Chondrocyte (in vitro differentiated cells): ENCODE data around the gene S100PBP. TPM values are rescaled to one million over a fixed set of nuclear protein-coding genes. Genes with fewer than 3 reads are reported as not detected.

Experiments
- DNase-seq: peaks from one replicate; pipeline ENCODE4 v3.0.0; 2021; ENCODE audit warnings: mixed read lengths, low spot score
- H3K27ac Mint-ChIP-seq: one replicate; pipeline ENCODE4 v1.8.0; 2021; ENCODE audit warnings: mild to moderate bottlenecking, moderate library complexity, mixed read lengths; ENCODE audit not compliant: unreplicated experiment
- H3K27me3 Mint-ChIP-seq: 2 replicates; pipeline ENCODE4 v1.8.0; 2021; ENCODE audit warnings: low read depth, mixed read lengths
- H3K36me3 Mint-ChIP-seq: 2 replicates; pipeline ENCODE4 v1.8.0; 2021; ENCODE audit warnings: low read depth, mixed read lengths
- H3K4me1 Mint-ChIP-seq: 2 replicates; pipeline ENCODE4 v1.8.0; 2021; ENCODE audit warnings: low read depth, mild to moderate bottlenecking, mixed read lengths
- H3K4me3 Mint-ChIP-seq: one replicate; pipeline ENCODE4 v1.8.0; 2021; ENCODE audit warnings: mild to moderate bottlenecking, moderate library complexity, mixed read lengths; ENCODE audit not compliant: unreplicated experiment
- H3K9me3 Mint-ChIP-seq: 2 replicates; pipeline ENCODE4 v1.8.0; 2021; ENCODE audit warnings: low read depth, mixed read lengths
- total RNA-seq: library from RNA; stranded (reverse); gene quantifications from 3 replicates; pipeline ENCODE4 v1.2.1, GENCODE V29; 2021
- TF ChIP-seq, protein P1 (sequence below): fragments of 200-600 bp; sonication (generic); IDR thresholded peaks from 2 replicates; pipeline ENCODE4 v1.5.0; 2021; ENCODE audit warnings: antibody characterized with exemption, mild to moderate bottlenecking, moderate library complexity

Gene S100PBP
- total RNA-seq, 1 donor from 2014 or later: 40.5 TPM

GRCh38 chr1:32808580-32808979 is 8.9 kb upstream of the S100PBP start:
- TF ChIP-seq, protein P1, sequence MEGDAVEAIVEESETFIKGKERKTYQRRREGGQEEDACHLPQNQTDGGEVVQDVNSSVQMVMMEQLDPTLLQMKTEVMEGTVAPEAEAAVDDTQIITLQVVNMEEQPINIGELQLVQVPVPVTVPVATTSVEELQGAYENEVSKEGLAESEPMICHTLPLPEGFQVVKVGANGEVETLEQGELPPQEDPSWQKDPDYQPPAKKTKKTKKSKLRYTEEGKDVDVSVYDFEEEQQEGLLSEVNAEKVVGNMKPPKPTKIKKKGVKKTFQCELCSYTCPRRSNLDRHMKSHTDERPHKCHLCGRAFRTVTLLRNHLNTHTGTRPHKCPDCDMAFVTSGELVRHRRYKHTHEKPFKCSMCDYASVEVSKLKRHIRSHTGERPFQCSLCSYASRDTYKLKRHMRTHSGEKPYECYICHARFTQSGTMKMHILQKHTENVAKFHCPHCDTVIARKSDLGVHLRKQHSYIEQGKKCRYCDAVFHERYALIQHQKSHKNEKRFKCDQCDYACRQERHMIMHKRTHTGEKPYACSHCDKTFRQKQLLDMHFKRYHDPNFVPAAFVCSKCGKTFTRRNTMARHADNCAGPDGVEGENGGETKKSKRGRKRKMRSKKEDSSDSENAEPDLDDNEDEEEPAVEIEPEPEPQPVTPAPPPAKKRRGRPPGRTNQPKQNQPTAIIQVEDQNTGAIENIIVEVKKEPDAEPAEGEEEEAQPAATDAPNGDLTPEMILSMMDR: no peak
- Mint-ChIP-seq H3K27me3 (no peaks in the 10 kb centered on the region), H3K4me3 (no peak overlapping the region), H3K9me3 (no peaks in the 10 kb centered on the region), H3K4me1 (peaks cover 37% of the 10 kb centered on the region), H3K36me3 (peaks cover 25% of the 10 kb centered on the region), H3K27ac (no peak overlapping the region)
- no peak for DNase-seq

DNA sequence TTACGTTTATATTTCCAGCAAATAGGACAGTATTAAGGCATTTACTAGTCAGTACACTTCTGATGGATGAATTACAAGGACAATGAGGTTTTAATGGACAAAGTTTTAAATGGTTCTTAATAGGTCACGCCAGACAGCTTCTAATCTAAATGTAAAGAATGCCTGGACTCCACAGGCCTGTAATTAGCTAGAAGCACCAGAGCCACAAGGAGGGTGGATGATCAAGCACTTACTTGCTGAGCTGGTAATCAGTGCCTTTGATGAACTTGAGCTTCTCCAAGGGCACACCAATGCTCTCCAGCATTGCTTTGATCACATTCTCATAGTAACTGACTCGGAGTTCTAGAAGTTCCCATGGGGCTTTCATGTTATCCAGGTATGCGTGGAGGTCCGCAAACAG is 7.1 kb upstream of the S100PBP start:
- Mint-ChIP-seq H3K4me3 (no peak overlapping the region), H3K9me3 (no peaks in the 10 kb centered on the region), H3K36me3 (peaks cover 27% of the 10 kb centered on the region), H3K4me1 (peaks cover 55% of the 10 kb centered on the region), H3K27ac (peak overlapping the region; percentile 65), H3K27me3 (no peaks in the 10 kb centered on the region)
- no peak for DNase-seq
- TF ChIP-seq, protein P1: no peak

DNA sequence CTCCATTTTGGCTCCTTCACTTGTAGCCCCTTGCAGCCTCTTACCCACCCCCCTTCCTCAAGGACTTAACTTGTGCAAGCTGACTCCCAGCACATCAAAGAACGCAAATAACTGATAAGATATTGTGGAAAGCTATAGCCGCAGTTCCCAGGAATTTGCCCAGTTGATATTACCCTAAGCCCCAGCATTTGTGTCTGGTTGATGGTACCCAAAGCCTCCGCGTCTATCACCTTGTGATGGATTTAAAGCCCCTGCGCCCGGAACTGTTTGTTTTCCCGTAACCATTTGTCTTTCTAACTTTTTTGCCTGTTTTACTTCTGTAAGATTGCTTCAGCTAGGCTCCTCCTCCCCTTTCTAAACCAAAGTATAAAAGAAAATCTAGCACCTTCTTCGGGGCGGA is 6.2 kb upstream of the S100PBP start:
- TF ChIP-seq, protein P1: no peak
- Mint-ChIP-seq H3K9me3 (no peaks in the 10 kb centered on the region), H3K27me3 (no peaks in the 10 kb centered on the region), H3K4me1 (peaks cover 60% of the 10 kb centered on the region), H3K27ac (peak overlapping the region; percentile 34), H3K36me3 (peaks cover 22% of the 10 kb centered on the region), H3K4me3 (no peak overlapping the region)
- no peak for DNase-seq

DNA sequence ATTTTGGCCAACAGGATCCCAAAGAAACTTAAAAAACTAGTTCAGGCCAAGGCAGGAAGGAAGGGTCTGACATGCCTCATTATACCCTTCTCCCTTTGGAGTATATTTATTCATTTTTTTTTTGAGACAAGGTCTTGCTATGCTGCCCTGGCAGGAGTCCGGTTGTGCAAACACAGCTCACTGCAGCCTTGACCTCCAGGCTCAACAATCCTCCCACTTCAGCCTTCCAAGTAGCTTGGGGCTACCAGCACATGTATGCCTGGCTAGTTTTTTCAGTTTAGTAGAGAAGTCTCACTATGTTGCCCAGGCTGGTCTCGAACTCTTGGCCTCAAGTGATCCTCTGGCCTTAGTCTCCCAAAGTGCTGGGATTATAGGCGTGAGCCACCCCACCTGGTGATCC is 5.5 kb upstream of the S100PBP start:
- H3K4me1 Mint-ChIP-seq: peaks cover 64% of the 10 kb centered on the region
- peaks cover 20% of the 10 kb centered on the region for H3K36me3 Mint-ChIP-seq
- no peak overlapping the region for H3K4me3 Mint-ChIP-seq
- H3K27me3 Mint-ChIP-seq: no peaks in the 10 kb centered on the region
- TF ChIP-seq, protein P1: no peak
- no peaks in the 10 kb centered on the region for H3K9me3 Mint-ChIP-seq
- no peak overlapping the region for H3K27ac Mint-ChIP-seq
- DNase-seq: no peak

- no peak for DNase-seq
- H3K9me3 Mint-ChIP-seq: no peaks in the 10 kb centered on the region
- H3K27me3 Mint-ChIP-seq: no peaks in the 10 kb centered on the region
- peak overlapping the region; percentile 37 for H3K4me3 Mint-ChIP-seq
- H3K4me1 Mint-ChIP-seq: peaks cover 73% of the 10 kb centered on the region
- H3K27ac Mint-ChIP-seq: peak overlapping the region; percentile 86
- TF ChIP-seq, protein P1: no peak
- peaks cover 11% of the 10 kb centered on the region for H3K36me3 Mint-ChIP-seq
These were observed 3.3 kb upstream of the S100PBP start for GRCh38 chr1:32813941-32814739.
